GM18526 (cell line): ENCODE data around the gene SLC25A21.

Experiments
- POLR2A ChIP-seq: IDR thresholded peaks from 3 replicates; pipeline ENCODE4 v1.6.1; 2011; ENCODE audit not compliant: insufficient read length; ENCODE audit errors: extremely low read depth

The SLC25A21 gene

DNA sequence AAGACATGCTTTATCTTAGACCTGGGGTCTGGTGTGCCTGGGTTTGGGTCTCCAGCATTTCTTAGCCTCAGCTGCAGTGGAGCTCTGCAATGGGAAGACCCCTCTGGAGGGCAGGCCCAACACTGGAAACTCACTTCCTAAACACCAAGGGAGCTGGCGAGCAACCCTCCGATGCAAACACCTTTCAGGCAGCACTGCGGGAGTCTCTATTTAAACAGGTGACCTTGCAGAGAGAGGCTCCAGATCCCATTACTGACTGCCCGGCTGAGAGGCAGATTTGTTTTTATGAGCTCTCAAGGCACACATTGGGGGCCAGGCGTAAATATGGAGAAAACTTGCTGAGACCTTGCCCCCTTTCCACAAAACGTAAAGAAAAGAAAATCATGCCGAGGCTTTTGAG is 315.3 kb downstream of the SLC25A21 start:
- TF ChIP-seq POLR2A: no peak

DNA sequence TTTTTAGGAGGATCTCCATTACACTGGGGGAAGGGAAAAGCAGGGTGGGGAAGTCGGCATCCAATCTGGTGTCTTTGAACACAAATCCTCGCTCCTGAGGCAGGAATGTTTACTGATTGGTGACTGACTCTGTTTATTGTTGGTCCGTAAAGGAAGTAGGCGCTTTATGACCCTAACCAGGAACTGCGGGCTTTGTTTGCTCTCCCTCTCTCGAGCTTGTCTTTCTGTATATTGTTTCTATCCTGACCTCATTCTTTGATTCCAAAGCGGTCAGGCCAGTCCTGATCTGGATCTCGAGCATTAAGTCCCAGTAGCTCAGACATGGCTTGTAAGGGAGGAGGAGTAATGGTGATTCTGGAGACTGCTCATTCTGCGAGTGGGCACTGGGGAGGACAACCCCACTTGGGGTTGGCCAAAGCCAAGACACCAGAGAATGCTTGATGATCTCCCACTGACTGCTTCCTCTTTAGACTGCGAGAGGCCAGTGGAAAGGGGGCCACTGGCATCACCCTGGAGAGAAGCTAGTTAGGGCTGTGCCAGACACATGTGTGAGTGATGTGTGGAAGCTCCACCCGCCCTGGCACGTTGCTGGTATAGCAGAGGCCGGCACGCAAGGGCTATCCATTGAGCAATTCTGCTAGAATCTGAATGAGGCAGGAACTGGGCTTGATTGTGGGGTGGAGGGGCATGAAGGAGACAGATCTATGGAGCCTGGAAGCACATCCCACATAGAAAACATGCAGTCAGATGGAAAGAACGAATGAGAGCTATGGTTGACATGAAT is 316.1 kb downstream of the SLC25A21 start:
- TF ChIP-seq POLR2A: no peak

DNA sequence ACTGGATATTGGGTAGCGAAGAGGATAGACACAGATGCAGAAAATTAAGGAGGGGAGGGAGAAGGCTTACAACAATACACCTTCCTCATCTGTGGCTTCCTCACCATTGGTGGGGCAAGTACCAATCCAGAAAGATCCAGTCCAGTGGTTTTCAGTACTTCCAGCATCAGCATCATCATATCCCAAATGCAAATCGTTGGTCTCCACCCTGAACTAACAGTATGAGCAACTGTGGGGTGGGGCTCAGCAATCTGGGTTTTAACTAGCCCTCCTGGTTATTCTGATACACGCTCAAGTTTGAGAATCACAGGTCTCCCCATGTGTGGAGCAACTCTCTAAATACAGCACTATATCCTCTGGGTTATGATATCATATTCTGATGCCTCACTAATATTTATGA is 317.0 kb downstream of the SLC25A21 start:
- no peak for TF ChIP-seq POLR2A

- no peak for TF ChIP-seq POLR2A
Observed at GRCh38 chr14:36852981-36853691, 319.3 kb downstream of the SLC25A21 start.

DNA sequence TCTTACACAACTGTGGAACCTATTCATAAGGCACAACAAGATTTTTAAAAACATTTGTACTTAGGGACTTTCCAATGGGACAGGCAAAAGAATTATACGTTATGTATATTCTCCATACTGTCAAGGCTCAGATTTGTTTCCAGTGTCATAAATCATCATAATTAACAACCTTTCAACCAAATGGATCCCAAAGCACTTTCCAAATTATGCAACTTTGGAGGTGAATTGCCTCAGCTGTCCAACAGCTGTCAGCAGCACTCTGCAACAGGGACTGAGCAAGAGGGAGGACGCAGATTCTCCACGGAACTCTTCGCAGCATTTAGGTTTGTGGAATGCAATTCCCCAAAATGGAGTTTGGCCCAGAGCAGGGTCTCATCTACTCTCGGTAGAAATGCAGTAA is 324.2 kb downstream of the SLC25A21 start:
- no peak for TF ChIP-seq POLR2A

DNA sequence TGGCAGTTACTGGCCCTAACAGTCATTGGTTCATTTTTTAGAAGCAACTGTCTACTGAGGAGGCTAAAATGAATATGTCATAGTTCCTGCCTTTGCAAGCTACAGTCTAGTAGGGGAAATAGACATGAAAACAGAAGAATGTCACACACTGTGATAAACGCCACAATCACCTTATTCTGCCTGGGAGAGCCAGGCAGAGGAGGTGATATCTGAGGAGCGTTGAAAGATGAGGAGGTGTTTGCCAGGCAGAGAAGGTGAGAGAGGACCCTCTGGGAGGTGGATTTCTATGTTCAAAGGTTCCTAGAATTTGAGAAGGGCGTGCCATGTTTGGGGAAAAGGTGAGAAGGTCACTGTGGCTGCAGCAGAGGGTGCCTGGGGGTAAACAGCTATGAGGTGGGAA is 325.0 kb downstream of the SLC25A21 start:
- no peak for TF ChIP-seq POLR2A

- no peak for TF ChIP-seq POLR2A
Observed at GRCh38 chr14:36845356-36846012, 326.9 kb downstream of the SLC25A21 start.

- TF ChIP-seq POLR2A: no peak
Observed at GRCh38 chr14:36844443-36845195, 327.8 kb downstream of the SLC25A21 start.

DNA sequence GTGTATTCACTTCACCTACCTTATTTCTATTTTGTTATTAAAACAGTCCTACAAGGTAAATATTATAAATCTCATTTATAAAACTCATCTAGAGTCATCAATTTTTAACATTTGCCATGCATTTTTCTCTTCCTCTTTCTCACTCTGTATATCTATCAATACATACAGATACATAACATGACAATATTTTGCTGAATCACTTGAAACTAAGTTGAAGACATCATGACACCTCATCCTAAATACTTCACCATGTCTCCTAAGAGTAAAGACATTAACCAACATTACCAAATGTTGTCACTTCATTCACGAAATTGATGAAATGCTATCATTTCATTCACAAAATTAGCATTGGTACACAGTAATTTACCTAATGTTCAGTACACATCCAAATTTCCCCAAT is 329.0 kb downstream of the SLC25A21 start:
- TF ChIP-seq POLR2A: no peak

DNA sequence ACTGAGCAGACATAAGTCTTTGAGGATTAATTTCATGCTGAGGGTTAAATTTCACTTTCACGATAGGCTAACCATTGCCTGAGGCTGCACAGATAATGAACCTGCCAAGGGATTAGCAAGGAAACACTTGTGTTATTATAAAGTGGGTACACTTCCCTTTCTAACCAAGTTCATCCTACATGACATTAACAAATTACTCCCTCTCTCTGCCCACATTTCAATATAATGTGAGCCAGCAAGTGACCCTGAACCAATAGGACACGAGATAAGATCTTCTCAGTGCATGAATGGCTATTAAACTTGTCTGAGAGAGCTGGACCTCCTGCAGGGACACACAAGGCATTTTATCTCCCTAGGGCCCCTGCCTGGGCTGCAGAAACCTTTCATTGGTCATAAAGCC is 337.3 kb downstream of the SLC25A21 start:
- TF ChIP-seq POLR2A: no peak

GRCh38 chr14:36834293-36834692 is 338.1 kb downstream of the SLC25A21 start:
- no peak for TF ChIP-seq POLR2A

DNA sequence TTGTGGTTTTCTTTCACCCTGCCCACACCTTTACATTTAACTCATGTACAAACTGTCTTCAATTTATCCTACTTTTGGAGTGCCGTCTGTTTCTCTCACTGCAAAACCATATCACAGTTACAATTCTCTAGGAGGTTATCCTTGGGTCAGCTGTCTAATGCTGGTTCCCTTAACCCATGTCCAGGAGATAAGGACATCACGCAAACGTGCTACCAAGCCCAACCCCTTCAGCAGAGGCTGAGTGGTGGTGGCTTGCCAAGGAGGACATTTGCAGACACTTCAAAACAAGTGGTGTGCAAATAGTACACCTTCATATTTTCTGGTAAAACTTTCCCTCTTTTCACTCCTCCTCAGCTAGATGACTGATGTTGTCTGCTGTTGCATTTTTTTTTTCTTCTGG is 342.9 kb downstream of the SLC25A21 start:
- TF ChIP-seq POLR2A: no peak

DNA sequence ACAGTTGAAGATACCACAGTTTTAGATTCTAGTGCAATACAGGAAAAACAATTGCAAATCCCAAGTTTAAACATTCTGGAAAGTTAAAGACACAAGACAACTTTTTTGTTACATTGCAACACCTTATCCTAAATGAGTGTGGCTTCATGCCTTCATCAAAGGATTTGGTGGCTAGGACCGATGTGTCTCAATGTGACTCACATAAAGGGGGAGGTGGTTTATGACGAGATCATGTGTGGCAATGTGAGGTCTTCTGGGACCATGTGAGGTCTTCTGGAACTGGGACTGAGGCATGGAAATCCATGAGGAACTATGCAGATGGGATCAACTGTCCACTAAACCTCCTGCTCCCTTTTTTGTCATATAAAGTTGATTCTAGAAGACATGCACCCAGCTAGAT is 344.5 kb downstream of the SLC25A21 start:
- TF ChIP-seq POLR2A: no peak

DNA sequence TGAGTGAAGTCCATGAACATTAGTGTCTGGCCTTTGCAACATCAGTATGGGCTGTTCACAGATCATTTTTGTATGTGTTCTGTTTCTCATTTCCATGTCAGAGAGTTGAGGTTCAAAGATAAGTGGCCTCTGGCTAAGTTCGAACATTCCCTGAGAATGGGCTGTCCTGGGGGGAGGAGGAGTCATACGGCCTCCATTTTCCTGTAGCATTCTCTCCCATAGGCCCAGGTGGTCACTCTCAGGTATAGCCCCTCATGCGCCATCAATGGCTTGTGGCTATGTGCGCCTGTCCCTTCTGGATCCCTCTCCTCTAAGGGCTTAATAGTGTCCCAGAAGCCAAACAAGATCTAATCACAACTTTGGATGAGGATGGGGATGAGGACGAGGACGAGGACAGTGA is 345.8 kb downstream of the SLC25A21 start:
- no peak for TF ChIP-seq POLR2A

DNA sequence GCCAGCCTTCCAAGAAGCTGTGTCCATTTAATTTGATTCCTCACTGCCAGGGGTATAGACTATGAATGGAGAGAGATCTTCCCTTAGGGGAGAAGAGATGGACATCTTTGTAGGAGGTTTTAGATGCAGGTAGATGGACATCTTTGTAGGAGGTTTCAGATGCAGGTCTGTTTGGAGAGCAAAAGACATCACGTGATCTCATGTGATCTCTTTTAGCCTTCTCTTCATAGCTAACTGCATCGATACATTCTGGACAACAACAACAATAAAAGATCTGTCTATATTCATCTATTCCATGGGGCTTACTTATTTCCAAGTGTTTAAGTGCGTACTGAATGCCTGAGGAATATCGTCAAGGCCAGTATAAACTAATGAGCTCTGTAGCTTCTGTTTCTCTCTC is 347.6 kb downstream of the SLC25A21 start:
- no peak for TF ChIP-seq POLR2A
